Epithelial cell of esophagus (primary cell): ENCODE measurements around the gene PRKD1.
A peak's percentile ranks its signal among the peaks of the same experiment; 100 is the strongest.

Experiments used
- DNase-seq: peaks from one replicate; pipeline ENCODE4 v3.0.0; 2010; ENCODE audit warnings: low read depth
- H3K4me3 ChIP-seq: 2 replicates; pipeline ENCODE4 v1.5.1; 2011; ENCODE audit warnings: mild to moderate bottlenecking, low read length, control low read depth
- CTCF ChIP-seq: IDR thresholded peaks from 2 replicates; pipeline ENCODE4 v1.5.1; 2011; ENCODE audit warnings: low read depth, mild to moderate bottlenecking, low read length, control low read depth, inconsistent platforms; ENCODE audit not compliant: insufficient read depth; ENCODE audit errors: missing control alignments

PRKD1 gene

DNA sequence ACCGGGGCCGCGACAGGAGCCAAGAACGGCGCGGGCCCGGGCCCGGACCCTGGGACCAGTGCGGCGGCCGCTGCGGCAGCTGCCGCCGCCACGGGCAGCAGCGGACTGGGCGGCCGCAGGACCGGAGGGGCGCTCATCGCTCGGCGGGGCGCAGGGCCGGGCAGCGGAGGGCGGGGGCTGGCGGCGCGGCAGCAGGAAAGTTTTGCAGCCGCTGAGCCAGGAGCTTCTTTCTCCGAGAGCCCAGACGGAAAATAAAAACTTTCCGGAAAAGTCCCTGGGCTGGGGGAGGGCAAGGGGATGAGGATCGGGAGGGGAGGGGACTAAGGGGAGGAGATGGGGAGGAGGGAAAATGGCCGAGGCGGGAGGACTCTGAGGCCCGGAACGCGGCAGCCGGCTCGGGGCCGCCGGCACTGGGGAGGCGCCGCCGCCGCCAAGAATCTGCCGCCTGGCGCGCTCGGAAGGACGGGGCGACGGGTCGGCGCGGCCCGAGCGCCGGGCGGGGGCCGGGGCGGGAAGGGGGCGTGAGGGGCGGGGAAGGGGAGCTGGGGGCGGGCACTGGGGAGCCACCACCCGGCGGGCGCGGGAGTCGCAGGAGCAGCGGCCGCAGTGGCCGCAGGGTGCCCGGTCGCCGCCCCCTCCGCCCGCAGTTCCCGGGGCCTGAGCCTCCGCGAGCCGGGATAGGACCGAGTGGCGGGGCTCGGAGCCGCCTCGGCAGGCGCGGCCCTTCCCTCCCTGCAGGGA, at the start of gene PRKD1:
Gene PRKD1 (minus strand): TSS at position 472 of the 741 bp plus-strand sequence.
- no peak for TF ChIP-seq CTCF
- H3K4me3 ChIP-seq = peak within 1 kb of the TSS; percentile 42
- DNase-seq = peak; percentile 30

DNA sequence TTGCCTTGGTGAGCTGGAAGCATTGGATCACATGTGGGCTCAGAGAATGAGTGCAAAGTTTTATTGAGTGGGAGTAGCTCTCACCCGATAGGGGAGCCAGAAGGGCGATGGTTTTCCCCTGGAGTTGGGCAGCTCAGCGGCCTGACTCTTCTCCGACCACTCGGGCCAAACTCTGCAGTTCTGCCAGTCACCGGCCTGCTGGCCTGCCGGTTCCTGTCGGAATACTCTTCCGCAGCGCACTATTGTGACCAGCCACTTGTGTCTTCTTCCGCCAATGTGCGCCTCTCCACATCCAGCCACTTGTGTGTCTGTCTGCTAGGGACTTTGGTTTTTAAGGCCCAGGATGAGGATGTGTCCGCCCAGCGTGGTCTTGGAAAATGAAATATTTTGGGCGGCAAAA, 43.5 kb upstream of the PRKD1 start:
- H3K4me3 ChIP-seq = no peak overlapping the region
- no peak for TF ChIP-seq CTCF
- no peak for DNase-seq

- no peak for TF ChIP-seq CTCF
- no peak overlapping the region for H3K4me3 ChIP-seq
- DNase-seq = no peak
Measured at GRCh38 chr14:29955087-29955486, 27.4 kb upstream of the PRKD1 start.

DNA sequence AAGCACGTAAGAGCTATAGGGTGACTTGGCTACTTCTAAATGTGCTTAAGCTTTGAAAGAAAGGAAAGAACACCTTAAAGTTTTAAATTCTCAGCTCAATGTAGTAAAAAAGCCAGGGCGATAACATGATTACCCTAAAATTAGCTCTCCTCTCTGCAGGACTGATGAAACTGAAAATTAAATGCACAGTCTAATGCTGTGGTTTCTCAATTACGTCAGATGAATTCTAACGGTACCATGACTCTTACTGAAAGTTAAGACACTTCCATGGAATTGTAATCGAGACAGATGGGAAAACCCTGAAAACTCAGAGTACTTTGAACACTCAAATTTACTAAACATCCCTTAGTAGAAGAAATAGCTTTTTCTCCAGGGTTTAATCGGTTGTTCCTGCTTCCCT, 25.9 kb upstream of the PRKD1 start:
- DNase-seq = no peak
- no peak overlapping the region for H3K4me3 ChIP-seq
- no peak for TF ChIP-seq CTCF

DNA sequence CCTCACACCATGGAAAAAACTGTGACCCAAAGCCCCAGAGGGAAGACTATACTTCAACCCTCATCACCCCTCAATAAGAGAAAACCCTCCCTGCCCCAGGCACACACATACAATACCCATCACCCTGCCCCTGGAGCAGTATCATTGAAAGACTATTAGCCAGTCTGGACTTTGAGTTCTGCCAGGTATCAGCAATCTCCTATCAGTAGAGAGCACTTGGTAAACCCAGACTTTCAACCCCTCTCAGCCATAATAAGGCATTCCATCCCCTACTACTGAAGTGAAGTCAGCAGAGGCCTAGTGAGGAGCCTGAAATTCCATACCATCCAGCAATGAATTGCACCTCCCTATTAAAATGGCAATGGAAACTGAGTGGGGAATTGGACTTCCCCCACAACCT, 16.4 kb upstream of the PRKD1 start:
- no peak for DNase-seq
- TF ChIP-seq CTCF = no peak

DNA sequence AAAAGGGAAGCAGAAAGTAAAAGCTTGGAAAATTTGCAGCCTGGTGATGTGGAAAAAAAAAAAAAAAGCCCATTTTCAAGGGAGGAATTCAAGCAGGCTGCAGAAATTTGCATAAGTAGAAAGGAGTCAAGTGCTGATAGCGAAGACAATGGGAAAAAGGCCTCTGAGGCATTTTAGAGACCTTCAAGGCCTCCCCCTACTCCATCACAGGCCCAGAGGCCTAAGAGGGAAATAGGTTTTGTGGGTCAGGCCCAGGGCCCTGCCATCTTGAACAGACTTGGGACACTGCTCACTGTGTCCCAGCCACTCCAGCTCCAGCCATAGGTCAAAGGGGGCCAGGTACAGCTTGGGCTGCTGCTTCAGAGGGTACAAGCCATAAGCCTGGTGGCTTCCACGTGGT, 13.8 kb upstream of the PRKD1 start:
- H3K4me3 ChIP-seq = no peak overlapping the region
- DNase-seq = no peak
- TF ChIP-seq CTCF = no peak

More for the DNA sequence above, 16.4 kb upstream of the PRKD1 start:
- H3K4me3 ChIP-seq = no peak overlapping the region

DNA sequence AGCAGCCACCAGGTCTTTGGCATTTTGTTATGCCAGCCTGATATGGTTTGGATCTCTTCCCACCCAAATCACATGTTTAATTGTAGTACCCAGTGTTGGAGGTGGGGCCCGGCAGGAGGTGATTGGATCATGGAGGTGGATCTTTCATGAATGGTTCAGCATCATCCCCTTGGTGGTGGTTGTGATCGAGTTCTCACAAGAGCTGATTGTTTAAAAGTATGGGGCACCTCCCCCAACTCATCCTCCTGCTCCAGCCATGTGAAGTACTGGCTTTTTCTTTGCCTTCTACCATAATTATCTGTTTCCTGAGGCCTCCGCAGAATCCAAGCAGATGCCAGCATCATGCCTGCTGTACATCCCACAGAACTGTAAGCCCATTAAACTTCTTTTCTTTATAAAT, 12.8 kb upstream of the PRKD1 start:
- no peak for TF ChIP-seq CTCF
- DNase-seq = no peak
- no peak overlapping the region for H3K4me3 ChIP-seq
